DMS79 (cell line): ENCODE results near the gene MDC1.

ENCODE experiments used
- DNase-seq: peaks from one replicate; lab custom pipeline; 2025; lab: John Stamatoyannopoulos, UW

MDC1 gene

GRCh38 chr6:30707281-30707850 lies 9.7 kb downstream of the MDC1 start:
- peak; percentile 71 for DNase-seq

GRCh38 chr6:30705620-30706019 lies 11.5 kb downstream of the MDC1 start:
- DNase-seq, result no peak

GRCh38 chr6:30703821-30704220 lies 13.3 kb downstream of the MDC1 start:
- DNase-seq, result no peak

- DNase-seq, result no peak
These were observed 14.1 kb downstream of the MDC1 start for GRCh38 chr6:30703011-30703410.

GRCh38 chr6:30700340-30700739 lies 16.7 kb downstream of the MDC1 start:
- no peak for DNase-seq

GRCh38 chr6:30696432-30696831 lies 20.6 kb downstream of the MDC1 start:
- no peak for DNase-seq

GRCh38 chr6:30691208-30691847 lies 25.8 kb downstream of the MDC1 start:
- DNase-seq, result no peak

GRCh38 chr6:30690403-30691207 lies 26.5 kb downstream of the MDC1 start, which contains the start of gene NRM:
Gene NRM (minus strand): TSS chr6:30690984. CDS start chr6:30690974, 10 bp downstream.
- DNase-seq, result peak; percentile 87

GRCh38 chr6:30689985-30690384 lies 27.1 kb downstream of the MDC1 start:
- DNase-seq, result no peak

GRCh38 chr6:30689022-30689865 lies 27.8 kb downstream of the MDC1 start:
- DNase-seq, result no peak

- no peak for DNase-seq
These were observed 28.5 kb downstream of the MDC1 start for GRCh38 chr6:30688569-30688968.

GRCh38 chr6:30687659-30688431 lies 29.2 kb downstream of the MDC1 start:
- no peak for DNase-seq

GRCh38 chr6:30686908-30687658 lies 30.0 kb downstream of the MDC1 start:
- DNase-seq, result peak; percentile 90

- peak; percentile 46 for DNase-seq
These were observed 30.8 kb downstream of the MDC1 start, which contains the start of gene PPP1R18 for GRCh38 chr6:30686009-30686907. Gene PPP1R18 (minus strand): TSS chr6:30686645. CDS start chr6:30686018, 627 bp downstream.

GRCh38 chr6:30685157-30686008 lies 31.7 kb downstream of the MDC1 start:
- no peak for DNase-seq

GRCh38 chr6:30684386-30685156 lies 32.5 kb downstream of the MDC1 start:
- no peak for DNase-seq

- no peak for DNase-seq
These were observed 33.1 kb downstream of the MDC1 start for GRCh38 chr6:30683980-30684338.
